Suprapubic skin (tissue), 3 donors: ENCODE measurements around the gene NPSR1.
"Not testable (repeated sequence)": the region's sequence is repeated elsewhere in the genome, so short reads cannot be mapped to it uniquely, and the experiment has no call there.

Source experiments
- POLR2AphosphoS5 ChIP-seq, 3 donors: sonication (generic); formaldehyde crosslinking; IDR thresholded peaks; one replicate each; pipeline ENCODE4 v1.6.1; 2017; ENCODE audit warnings: antibody characterized with exemption in 3 of 3
- TF ChIP-seq, protein P1 (sequence below), 2 donors: fragments of 200-600 bp in 1 of 2; fragments of 450-650 bp in 1 of 2; sonication (generic) in 1 of 2; IDR thresholded peaks; one replicate each; pipeline ENCODE4 v1.5.1; 2016 to 2019; ENCODE audit warnings: antibody characterized with exemption in 2 of 2, mild to moderate bottlenecking in 1 of 2, moderate library complexity in 1 of 2

GRCh38 chr7:34866222-34866621, 208.2 kb downstream of the NPSR1 start:
- TF ChIP-seq, protein P1, sequence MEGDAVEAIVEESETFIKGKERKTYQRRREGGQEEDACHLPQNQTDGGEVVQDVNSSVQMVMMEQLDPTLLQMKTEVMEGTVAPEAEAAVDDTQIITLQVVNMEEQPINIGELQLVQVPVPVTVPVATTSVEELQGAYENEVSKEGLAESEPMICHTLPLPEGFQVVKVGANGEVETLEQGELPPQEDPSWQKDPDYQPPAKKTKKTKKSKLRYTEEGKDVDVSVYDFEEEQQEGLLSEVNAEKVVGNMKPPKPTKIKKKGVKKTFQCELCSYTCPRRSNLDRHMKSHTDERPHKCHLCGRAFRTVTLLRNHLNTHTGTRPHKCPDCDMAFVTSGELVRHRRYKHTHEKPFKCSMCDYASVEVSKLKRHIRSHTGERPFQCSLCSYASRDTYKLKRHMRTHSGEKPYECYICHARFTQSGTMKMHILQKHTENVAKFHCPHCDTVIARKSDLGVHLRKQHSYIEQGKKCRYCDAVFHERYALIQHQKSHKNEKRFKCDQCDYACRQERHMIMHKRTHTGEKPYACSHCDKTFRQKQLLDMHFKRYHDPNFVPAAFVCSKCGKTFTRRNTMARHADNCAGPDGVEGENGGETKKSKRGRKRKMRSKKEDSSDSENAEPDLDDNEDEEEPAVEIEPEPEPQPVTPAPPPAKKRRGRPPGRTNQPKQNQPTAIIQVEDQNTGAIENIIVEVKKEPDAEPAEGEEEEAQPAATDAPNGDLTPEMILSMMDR (IDR thresholded peaks at IDR 0.05): not testable (repeated sequence)
- TF ChIP-seq POLR2AphosphoS5 (IDR thresholded peaks at IDR 0.05): not testable (repeated sequence)
